IMR-90 (cell line): ENCODE data around the gene LTBP1.

Experiments used
- POLR2A ChIP-seq: IDR thresholded peaks from 2 replicates; pipeline ENCODE4 v1.6.1; 2012; ENCODE audit warnings: mild to moderate bottlenecking, low read depth, low read length
- RAD21 ChIP-seq: IDR thresholded peaks from 2 replicates; pipeline ENCODE4 v1.6.1; 2012; ENCODE audit warnings: low read length, improper control_type of control experiment

GRCh38 chr2:33213648-33214047, 266.9 kb downstream of the LTBP1 start:
- TF ChIP-seq RAD21, result no peak
- no peak for TF ChIP-seq POLR2A
